Stimulated activated naive B cell treated with anti-CD40 and anti-IgM and Interleukin-4, amounts not matched to agents 10 μg/mL and 1 μg/mL and 100 μg/mL, for 72 hours (primary cell): ENCODE measurements around the gene ANXA7.

Source experiments
- ATAC-seq, 2 donors: fragments of 150-1000 bp; cut with Tn5 transposase; replicated peaks; 2 replicates each; pipeline ENCODE4 v1.10.0; 2021; ENCODE audit warnings: moderate library complexity in 1 of 2
- DNase-seq: peaks from one replicate; pipeline ENCODE4 v3.0.0; 2021
- H3K27ac Mint-ChIP-seq: one replicate; pipeline ENCODE4 v1.8.0; 2022; ENCODE audit warnings: mild to moderate bottlenecking, mixed read lengths
- H3K27me3 Mint-ChIP-seq, 2 donors: one replicate each; pipeline ENCODE4 v1.8.0; 2022; ENCODE audit warnings: mixed read lengths in 2 of 2
- H3K36me3 Mint-ChIP-seq, 2 donors: one replicate each; pipeline ENCODE4 v1.8.0; 2022; ENCODE audit warnings: mixed read lengths in 2 of 2, mild to moderate bottlenecking in 1 of 2
- H3K4me1 Mint-ChIP-seq, 2 donors: one replicate each; pipeline ENCODE4 v1.8.0; 2022; ENCODE audit warnings: mixed read lengths in 2 of 2, mild to moderate bottlenecking in 1 of 2
- H3K4me3 Mint-ChIP-seq, 2 donors: one replicate each; pipeline ENCODE4 v1.8.0; 2022; ENCODE audit warnings: mild to moderate bottlenecking in 2 of 2, mixed read lengths in 2 of 2, moderate library complexity in 1 of 2
- H3K9me3 Mint-ChIP-seq, 2 donors: one replicate each; pipeline ENCODE4 v1.8.0; 2022; ENCODE audit warnings: mixed read lengths in 2 of 2, mild to moderate bottlenecking in 1 of 2

Gene ANXA7

DNA sequence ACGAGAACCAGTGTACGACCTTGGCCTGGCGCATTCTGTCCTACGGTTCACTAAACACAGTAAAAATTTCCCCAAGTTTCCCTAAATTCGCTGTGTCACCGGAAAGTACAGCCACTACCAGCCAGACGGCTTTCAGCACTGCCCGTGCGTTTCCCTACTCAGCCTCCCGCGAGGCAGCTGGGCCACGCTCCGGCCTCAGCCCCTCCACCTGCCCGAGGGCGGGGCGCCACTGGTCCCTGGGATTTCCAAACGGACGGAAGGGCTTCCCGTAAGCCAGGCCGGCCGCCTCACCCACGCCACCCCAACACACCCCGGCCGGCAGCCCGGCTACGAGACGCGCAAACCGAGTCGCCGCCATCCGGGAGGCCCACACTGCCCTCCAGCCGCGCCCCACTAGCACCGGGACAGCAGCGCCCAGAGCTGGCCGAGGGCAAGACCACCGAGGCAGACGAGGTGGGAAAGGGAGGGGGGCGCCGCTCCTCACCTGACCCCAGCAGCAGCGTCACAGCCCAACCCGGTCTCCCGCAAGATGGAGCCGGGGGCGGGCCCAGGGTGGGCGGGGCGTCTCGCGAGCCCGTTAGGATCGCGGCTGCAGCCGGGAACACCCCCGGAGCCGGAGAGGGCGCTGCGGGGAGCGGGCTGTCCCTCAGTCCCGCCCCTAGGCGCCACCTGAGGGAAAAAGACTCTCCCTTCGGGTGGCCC is at the start of gene ANXA7:
Gene ANXA7, minus strand, starts transcription at position 531 of the 702 bp plus-strand sequence. CDS start 13,202 bp downstream, outside the sequence.
- Mint-ChIP-seq H3K4me3 (peak within 1 kb of the TSS; percentile 97 to 98), H3K27ac (peak within 1 kb of the TSS; percentile 99), H3K9me3 (no peaks in the 10 kb centered on the region), H3K4me1 (peaks cover 25 to 57% of the 10 kb centered on the region in 2 donors), H3K36me3 (peaks cover 14 to 40% of the 10 kb centered on the region in 2 donors), H3K27me3 (no peaks in the 10 kb centered on the region)
- peak; percentile 88 to 92 for ATAC-seq
- DNase-seq = peak; percentile 90

DNA sequence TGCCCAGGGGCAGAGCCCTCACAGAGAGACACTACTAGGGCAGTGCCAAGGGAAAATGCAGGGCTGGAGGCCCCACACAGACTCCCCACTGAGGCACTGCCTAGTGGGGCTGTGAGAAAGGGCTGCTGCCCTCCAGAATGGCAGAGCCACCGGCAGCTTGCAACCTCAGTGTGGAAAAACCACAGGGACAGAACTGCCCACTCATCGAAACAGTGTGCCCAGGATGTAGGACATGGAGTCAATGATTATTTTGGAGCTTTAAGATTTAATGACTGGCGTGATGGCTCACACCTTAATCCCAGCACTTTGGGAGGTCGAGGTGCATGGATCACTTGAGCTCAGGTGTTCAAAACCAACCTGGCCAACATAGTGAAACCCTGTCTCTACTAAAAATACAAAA is 47.0 kb upstream of the ANXA7 start:
- ATAC-seq (no peak), DNase-seq (no peak)
- Mint-ChIP-seq H3K27me3 (no peaks in the 10 kb centered on the region), H3K4me1 (peaks cover 0 to 7% of the 10 kb centered on the region in 2 donors), H3K4me3 (no peak overlapping the region), H3K9me3 (no peaks in the 10 kb centered on the region), H3K36me3 (peaks cover 22 to 41% of the 10 kb centered on the region in 2 donors), H3K27ac (no peak overlapping the region)

DNA sequence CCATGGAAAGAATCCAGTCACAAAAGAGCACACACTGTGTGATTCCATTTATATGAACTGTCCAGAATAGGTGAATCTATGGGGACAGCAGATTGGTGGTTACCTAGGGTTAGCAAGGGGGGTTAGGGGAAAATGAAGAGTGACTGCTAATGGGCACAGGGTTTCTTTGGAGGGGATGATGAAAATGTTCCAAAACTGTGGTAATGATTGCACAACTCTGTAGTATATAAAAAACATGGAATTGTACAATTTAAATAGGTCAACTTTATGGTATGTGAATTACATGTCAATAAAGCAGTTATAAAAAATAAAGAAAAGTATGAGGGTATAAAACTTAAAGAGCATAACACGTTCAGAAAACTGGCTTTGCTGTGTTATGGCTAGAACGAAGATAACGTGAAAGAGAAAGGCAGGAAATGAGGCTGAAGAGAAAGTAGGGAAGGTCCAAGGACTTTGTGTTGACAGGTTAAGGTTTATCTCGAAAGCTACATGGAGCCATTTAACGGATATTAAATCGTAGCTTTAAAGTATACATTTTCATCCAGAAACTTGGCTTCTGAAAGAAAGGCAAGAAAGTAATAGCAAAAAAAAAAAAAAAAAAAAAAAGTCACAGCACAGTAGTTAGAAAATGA is 45.9 kb upstream of the ANXA7 start:
- Mint-ChIP-seq H3K4me1 (peaks cover 2 to 7% of the 10 kb centered on the region in 2 donors), H3K36me3 (peaks cover 26 to 41% of the 10 kb centered on the region in 2 donors), H3K4me3 (no peak overlapping the region), H3K27me3 (no peaks in the 10 kb centered on the region), H3K9me3 (no peaks in the 10 kb centered on the region), H3K27ac (no peak overlapping the region)
- DNase-seq = no peak
- no peak for ATAC-seq

DNA sequence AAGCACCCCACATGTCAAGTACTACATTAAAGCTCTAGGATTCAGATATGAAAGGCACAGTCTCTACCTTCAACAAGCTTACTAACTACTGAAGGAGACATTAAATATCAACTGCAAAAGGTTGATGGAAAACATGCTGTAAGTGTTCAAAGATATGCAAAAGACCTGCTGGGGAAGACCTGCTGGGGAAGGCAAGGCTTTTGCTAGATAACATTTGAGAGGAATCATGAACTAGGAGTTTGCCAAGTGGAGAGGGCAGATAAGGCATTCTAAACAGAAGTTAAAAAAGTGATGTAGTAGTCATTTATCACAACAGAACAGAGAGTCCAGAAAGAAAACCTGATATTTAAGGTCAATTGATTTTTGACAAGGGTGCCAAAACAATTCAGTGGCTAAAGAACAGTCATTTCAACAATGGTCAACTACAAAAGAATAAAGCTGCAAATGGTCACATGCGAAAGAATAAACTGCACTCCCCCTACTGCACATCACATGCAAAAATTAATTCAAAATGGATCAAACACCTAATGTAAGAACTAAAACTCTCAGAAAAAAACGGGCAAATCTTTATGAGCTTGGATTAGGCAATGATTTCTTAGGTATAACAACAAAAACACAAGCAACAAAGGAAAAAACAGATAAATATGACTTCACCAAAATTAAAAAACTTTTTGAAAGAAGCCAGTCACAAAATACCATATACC is 42.5 kb upstream of the ANXA7 start:
- ATAC-seq = no peak
- no peak for DNase-seq
- no peaks in the 10 kb centered on the region for H3K27me3 Mint-ChIP-seq
- no peak overlapping the region for H3K27ac Mint-ChIP-seq
- peaks cover 2 to 7% of the 10 kb centered on the region in 2 donors for H3K4me1 Mint-ChIP-seq
- H3K36me3 Mint-ChIP-seq = peaks cover 15 to 40% of the 10 kb centered on the region in 2 donors
- H3K9me3 Mint-ChIP-seq = no peaks in the 10 kb centered on the region
- H3K4me3 Mint-ChIP-seq = no peak overlapping the region

DNA sequence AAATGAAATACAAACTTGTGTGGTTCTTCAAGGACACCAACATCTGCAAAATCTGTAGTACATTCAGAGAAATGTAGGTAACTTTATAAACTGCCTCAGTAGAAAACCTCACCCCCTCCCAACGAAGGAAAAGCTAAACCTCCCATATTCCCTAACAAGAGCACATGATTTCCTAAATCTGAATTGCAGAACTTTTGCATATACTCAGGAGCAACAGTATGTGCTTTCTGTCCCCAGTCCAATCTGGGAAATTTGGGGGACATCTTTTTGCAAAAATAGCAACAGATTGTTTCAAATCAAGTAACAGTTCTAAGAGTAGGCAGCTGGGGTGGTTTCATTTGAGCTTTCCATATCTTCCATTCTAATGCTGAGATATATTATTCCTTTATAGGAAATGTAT is 35.3 kb upstream of the ANXA7 start:
- Mint-ChIP-seq H3K36me3 (peaks cover 17 to 36% of the 10 kb centered on the region in 2 donors), H3K4me3 (no peak overlapping the region), H3K4me1 (no peaks in the 10 kb centered on the region), H3K27ac (no peak overlapping the region), H3K27me3 (no peaks in the 10 kb centered on the region), H3K9me3 (no peaks in the 10 kb centered on the region)
- ATAC-seq (no peak), DNase-seq (no peak)

DNA sequence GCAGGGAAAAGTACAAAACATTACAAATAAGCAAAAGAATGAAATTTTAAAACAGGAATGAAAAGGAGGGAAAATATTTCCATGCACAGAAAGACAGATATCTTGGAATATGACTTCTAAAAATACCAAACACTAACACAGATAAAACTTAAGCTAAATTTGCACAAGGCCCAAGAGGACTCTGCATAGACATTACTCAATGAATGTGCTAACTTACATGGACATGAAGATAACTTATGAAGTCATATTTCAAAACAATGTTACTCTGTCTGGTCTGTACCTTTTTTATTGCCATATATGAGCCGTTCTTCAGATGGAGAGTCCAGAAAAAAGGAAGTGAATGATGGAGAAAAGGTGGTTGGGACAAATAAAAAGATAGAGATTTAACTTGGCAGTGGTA is 34.5 kb upstream of the ANXA7 start:
- DNase-seq (no peak), ATAC-seq (no peak)
- Mint-ChIP-seq H3K4me1 (no peaks in the 10 kb centered on the region), H3K27me3 (no peaks in the 10 kb centered on the region), H3K9me3 (no peaks in the 10 kb centered on the region), H3K36me3 (peaks cover 16 to 31% of the 10 kb centered on the region in 2 donors), H3K4me3 (no peak overlapping the region), H3K27ac (no peak overlapping the region)

DNA sequence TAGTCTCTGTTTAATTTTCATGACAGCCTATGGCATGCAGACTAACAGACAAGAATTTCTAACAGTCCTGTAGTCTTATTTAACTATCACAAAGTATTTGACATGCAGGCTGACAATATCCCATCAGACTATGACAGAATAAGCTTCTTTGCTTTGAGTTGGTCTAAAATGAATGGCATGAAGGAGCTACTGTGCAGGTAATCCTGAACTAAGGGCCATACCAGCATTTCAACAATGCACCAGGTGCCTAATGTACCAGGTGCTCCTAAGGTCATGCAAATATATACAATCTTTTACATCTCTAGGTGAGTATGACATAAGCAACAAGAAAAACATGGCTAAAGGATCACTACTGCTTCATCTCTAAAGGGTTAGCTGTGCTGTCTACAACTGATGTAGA is 33.1 kb upstream of the ANXA7 start:
- H3K27ac Mint-ChIP-seq = no peak overlapping the region
- H3K27me3 Mint-ChIP-seq = no peaks in the 10 kb centered on the region
- DNase-seq (no peak), ATAC-seq (no peak)
- no peak overlapping the region for H3K4me3 Mint-ChIP-seq
- peaks cover 0 to 2% of the 10 kb centered on the region in 2 donors for H3K4me1 Mint-ChIP-seq
- H3K36me3 Mint-ChIP-seq = peaks cover 14 to 31% of the 10 kb centered on the region in 2 donors
- H3K9me3 Mint-ChIP-seq = no peaks in the 10 kb centered on the region

DNA sequence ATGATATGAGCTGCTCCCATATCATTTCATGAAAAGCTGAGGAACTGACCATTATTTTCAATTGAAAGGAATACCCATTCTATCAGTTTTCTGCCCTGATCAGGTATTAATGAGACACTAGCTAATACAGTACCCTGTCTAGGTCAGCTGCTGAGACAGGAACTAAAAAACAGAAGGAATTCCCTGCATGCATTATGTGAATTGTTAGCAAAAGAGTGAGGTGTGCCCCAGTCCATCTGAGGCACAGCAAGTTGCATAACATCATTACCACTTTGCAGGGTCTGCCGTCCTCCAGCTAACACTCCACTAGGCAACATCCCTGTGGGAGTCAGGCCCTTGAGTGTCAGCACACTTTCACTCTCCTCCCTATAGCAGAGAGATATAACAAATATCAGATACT is 30.6 kb upstream of the ANXA7 start:
- DNase-seq = no peak
- Mint-ChIP-seq H3K27me3 (no peaks in the 10 kb centered on the region), H3K4me3 (no peak overlapping the region), H3K36me3 (peaks cover 11 to 24% of the 10 kb centered on the region in 2 donors), H3K9me3 (no peaks in the 10 kb centered on the region), H3K4me1 (peaks cover 5 to 7% of the 10 kb centered on the region in 2 donors), H3K27ac (no peak overlapping the region)
- ATAC-seq = no peak

DNA sequence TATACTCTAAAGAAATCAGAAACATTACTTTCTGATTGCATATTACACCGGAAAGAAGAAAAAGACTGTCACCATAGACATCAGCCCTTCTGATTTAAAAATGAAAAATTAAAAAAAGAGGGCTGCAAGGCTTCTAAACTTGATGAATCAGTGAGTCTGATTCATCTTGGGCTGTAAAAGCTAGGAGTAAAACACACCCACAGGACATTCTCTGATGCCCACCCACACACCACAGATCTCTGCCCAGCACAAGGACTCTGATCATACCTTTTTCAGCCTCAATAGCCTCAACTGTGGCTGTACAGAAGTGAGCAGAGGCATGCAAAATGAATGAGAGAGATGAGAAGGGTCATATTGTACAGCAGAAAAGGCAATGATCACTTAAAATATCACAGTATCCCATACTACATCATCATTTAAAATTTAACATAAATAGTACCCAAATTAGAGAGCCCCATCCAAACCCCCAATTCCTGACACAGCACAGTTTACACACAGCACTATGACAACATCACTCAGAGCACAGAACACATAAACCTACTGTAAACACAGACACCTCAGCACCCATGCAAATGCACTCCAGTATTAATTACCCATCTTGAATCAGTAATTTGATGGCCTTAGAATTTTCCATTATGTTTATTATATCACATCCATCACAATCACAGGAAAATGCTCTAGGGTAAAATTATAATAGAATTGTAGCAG is 25.9 kb upstream of the ANXA7 start:
- DNase-seq = no peak
- Mint-ChIP-seq H3K36me3 (peaks cover 20 to 24% of the 10 kb centered on the region in 2 donors), H3K4me3 (no peak overlapping the region), H3K27me3 (no peaks in the 10 kb centered on the region), H3K4me1 (peaks cover 5 to 7% of the 10 kb centered on the region in 2 donors), H3K9me3 (no peaks in the 10 kb centered on the region), H3K27ac (peak overlapping the region; percentile 44)
- ATAC-seq = no peak

DNA sequence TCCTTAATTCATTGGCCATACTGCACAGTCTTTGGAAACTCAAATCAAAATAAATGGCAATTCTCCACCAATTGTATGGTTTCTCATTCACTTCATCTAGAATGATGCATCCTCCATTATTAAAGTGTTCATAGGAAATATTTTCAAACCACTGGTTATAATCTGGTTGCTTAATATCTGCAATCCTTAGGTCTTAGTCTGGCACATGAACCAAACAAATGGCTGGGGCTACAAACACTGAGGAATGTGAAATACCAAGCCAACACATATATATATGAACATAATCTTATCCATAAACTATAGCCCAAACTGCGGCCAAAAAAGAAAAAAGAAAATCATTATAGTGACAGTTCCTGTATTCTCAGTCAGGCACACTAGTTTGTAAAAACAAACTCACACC is 25.2 kb upstream of the ANXA7 start:
- H3K36me3 Mint-ChIP-seq = peaks cover 16 to 21% of the 10 kb centered on the region in 2 donors
- no peaks in the 10 kb centered on the region for H3K27me3 Mint-ChIP-seq
- no peak for ATAC-seq
- H3K4me1 Mint-ChIP-seq = peaks cover 5 to 7% of the 10 kb centered on the region in 2 donors
- H3K4me3 Mint-ChIP-seq = no peak overlapping the region
- no peaks in the 10 kb centered on the region for H3K9me3 Mint-ChIP-seq
- H3K27ac Mint-ChIP-seq = no peak overlapping the region
- DNase-seq = no peak

DNA sequence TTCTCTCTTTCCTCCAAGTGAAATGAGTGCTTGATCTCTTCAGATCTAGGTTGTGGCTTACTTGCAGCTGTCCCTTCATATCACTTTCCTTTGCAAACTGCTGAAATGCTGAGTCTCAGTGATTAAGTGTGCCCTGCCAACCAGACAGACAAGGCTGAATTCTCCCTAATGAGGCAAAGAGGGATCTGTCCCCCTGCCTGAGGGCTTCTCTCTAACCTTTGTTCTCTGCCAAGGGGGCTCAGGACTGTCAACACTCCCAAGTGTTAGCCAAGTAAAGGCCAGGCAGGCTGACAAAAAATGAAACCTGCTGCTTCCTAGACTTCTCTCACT is 19.6 kb upstream of the ANXA7 start, which contains the start of gene MSS51:
Gene MSS51, minus strand, starts transcription at position 24 of the 330 bp plus-strand sequence. CDS start 5,277 bp downstream, outside the sequence.
- Mint-ChIP-seq H3K36me3 (peaks cover 16 to 32% of the 10 kb centered on the region in 2 donors), H3K4me1 (no peaks in the 10 kb centered on the region), H3K27me3 (no peaks in the 10 kb centered on the region), H3K9me3 (no peaks in the 10 kb centered on the region), H3K4me3 (no peak within 1 kb of the TSS), H3K27ac (no peak within 1 kb of the TSS)
- DNase-seq (no peak), ATAC-seq (no peak)

DNA sequence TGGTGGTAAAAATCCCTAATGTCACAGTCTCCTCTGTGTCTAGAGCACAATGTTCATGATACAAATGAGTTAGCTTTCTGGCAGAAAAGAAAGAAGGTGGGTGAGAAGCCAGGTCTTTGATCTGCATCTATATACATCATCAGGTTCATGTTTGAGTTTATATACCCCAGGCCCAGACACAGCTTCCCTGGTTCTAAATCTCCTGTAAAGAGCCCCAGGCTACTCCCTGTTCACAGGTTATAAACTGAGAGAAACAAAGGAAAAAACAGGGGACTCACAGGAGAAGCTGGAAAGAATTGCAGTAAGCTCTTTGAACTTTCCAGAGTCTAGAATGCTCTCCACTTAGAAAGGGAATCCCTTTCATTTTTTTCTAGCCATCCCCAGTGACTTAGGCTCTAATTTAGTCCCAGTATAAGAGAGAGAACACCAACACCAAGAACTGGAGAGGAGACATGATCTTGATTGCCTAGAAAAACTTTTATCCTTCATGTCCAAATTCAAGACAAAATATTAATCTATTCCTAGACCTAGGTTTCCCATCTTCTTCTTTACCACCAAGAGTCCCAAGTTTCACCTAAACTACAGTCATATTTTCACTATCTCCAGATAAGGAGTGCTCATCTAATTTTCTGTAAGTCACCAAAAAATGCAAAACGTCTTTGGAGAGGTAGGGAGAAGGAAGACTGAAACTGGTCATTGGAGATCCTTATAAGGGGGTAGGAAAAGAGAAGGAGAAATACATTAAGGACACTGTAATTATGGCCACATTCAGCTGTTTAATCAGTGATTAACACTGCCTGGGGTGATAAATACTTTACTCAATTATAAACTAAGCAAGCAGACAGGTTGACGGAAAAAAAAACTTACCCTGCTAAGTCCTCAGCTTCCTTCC is 19.0 kb upstream of the ANXA7 start:
- ATAC-seq = no peak
- H3K9me3 Mint-ChIP-seq = no peaks in the 10 kb centered on the region
- H3K27me3 Mint-ChIP-seq = no peaks in the 10 kb centered on the region
- no peak overlapping the region for H3K4me3 Mint-ChIP-seq
- H3K36me3 Mint-ChIP-seq = peaks cover 17 to 33% of the 10 kb centered on the region in 2 donors
- no peaks in the 10 kb centered on the region for H3K4me1 Mint-ChIP-seq
- H3K27ac Mint-ChIP-seq = no peak overlapping the region
- DNase-seq = no peak

DNA sequence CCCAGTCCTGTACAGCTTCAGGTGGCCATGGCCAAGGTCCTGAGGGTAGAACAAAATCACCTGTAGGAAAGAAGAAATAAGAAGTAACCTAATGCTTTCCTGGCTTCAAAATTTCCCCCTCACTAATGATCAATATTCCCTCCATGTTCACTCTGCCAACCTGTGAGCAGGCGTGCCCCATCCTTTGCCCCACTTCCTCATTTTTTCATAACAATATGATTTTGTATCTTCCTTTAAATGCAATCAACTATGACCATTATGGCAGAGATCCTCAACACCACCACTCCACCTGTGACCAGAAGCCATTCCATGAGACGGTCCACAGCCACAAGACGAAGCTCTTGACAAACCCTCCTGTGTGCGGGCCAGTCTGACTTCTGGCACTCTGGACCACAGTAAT is 12.5 kb upstream of the ANXA7 start:
- DNase-seq (no peak), ATAC-seq (peak; percentile 63 to 80)
- Mint-ChIP-seq H3K9me3 (no peaks in the 10 kb centered on the region), H3K27ac (peak overlapping the region; percentile 39), H3K36me3 (peaks cover 50 to 63% of the 10 kb centered on the region in 2 donors), H3K27me3 (no peaks in the 10 kb centered on the region), H3K4me3 (no peak overlapping the region), H3K4me1 (peaks cover 10 to 14% of the 10 kb centered on the region in 2 donors)
